Adrenal gland (tissue), 12 donors: ENCODE data around the gene DOCK7. TPM values are rescaled to one million over a fixed set of nuclear protein-coding genes. Genes with fewer than 3 reads are reported as not detected.
"Not testable (repeated sequence)": the region's sequence is repeated elsewhere in the genome, so short reads cannot be mapped to it uniquely, and the experiment has no call there.

Source experiments
- DNase-seq, 7 donors: peaks; one replicate each; pipeline ENCODE4 v3.0.0-alpha.2; 2019 to 2020
- H3K27ac ChIP-seq, 5 donors: fragments of 200-600 bp; sonication (generic) in 4 of 5; 1 replicate in 3 of 5; 2 replicates in 2 of 5; pipeline versions ENCODE4 v1.5.1 to v1.8.0; 2016 to 2020; ENCODE audit warnings: mild to moderate bottlenecking in 1 of 5
- H3K27me3 ChIP-seq: fragments of 200-600 bp; 2 replicates; pipeline ENCODE4 v1.8.0; 2021
- H3K36me3 ChIP-seq, 2 donors: fragments of 200-600 bp; replicated peaks in 1 of 2; 1 replicate in 1 of 2; 2 replicates in 1 of 2; pipeline versions ENCODE4 v1.5.1 to v1.8.0; 2018 to 2022
- H3K4me1 ChIP-seq, 2 donors: fragments of 200-600 bp; replicated peaks in 1 of 2; 1 replicate in 1 of 2; 2 replicates in 1 of 2; pipeline versions ENCODE4 v1.5.1 to v1.8.0; 2018 to 2021
- H3K4me3 ChIP-seq, 4 donors: fragments of 200-600 bp; sonication (generic) in 3 of 4; one replicate each; pipeline ENCODE4 v1.5.1; 2016 to 2018
- H3K9me3 ChIP-seq, 3 donors: fragments of 200-600 bp; sonication (generic) in 1 of 3; replicated peaks in 1 of 3; 1 replicate in 2 of 3; 2 replicates in 1 of 3; pipeline versions ENCODE4 v1.5.1 to v1.8.0; 2016 to 2021
- CTCF ChIP-seq, 6 experiments: fragments of 450-650 bp in 4 of 6; fragments of 200-600 bp in 2 of 6; sonication (generic) in 1 of 6; IDR thresholded peaks; 1 replicate in 5 of 6; 2 replicates in 1 of 6; pipeline versions ENCODE4 v1.5.1 to v1.8.0; 2016 to 2021; ENCODE audit warnings: antibody characterized with exemption in 6 of 6, mild to moderate bottlenecking in 2 of 6, moderate library complexity in 1 of 6
- POLR2A ChIP-seq, 2 donors: fragments of 450-650 bp; IDR thresholded peaks; one replicate each; pipeline ENCODE4 v1.6.1; 2017; ENCODE audit warnings: antibody characterized with exemption in 2 of 2, mild to moderate bottlenecking in 2 of 2, moderate library complexity in 1 of 2
- WGBS, 4 donors: extraction: QIAGEN DNeasy Blood & Tissue Kit in 2 of 4; methylation state at CpG; one replicate each; pipeline versions ENCODE4 v1.1.5 to v1.1.7; 2013 to 2017; 5-methylcytosine and 5-hydroxymethylcytosine counted together
- intact Hi-C, 2 donors: fragments of 100-400 bp; cut with DNase I; formaldehyde crosslinking; loops; one replicate each; pipeline versions ENCODE4 v1.14.1 to v1.15.0; 2022 to 2023
- polyA plus RNA-seq, 3 donors: library from polyadenylated mRNA; stranded (reverse); fragments of 200-250 nt in 2 of 3; fragments of 350-450 nt in 1 of 3; fragmentation: Illumina TruSeq in 1 of 3; extraction: RNeasy Lipid Tissue Mini Kit (QIAGEN cat#74804) in 1 of 3; gene quantifications; one replicate each; pipeline ENCODE4 v1.2.3, GENCODE V29; 2013 to 2014
- total RNA-seq, 9 donors: library from RNA; depleted of rRNA in 4 of 9; stranded (reverse); fragments of >200 nt in 4 of 9; fragments of 120-200 nt in 1 of 9; fragmentation: NEBNext Ultra II Directional in 1 of 9; extraction: Animal tissue kit (Norgen Biotek cat#: 25700) in 1 of 9; gene quantifications; one replicate each; pipeline versions ENCODE4 v1.1.0 to v1.2.4, GENCODE V29; 2013 to 2023
- donor health status: healthy with polysubstance abuse.
- donor health status: Bipolar disorder and iron deficiency.
- donor health status: DM: yes; HTN: yes; CAD: no.
- donor health status: DM: no; HTN: no; CAD: no.
- donor health status: DM: no; HTN: no; CAD: no.
- donor health status: DM: yes; HTN: yes; CAD: no.

Gene DOCK7
- total and polyA plus RNA-seq, 12 donors = 4.7 to 43.0 (median 22.7) TPM

- intact Hi-C loops = no loop called here
- WGBS, 4 donors = 64 to 82% (median 70%) methylated on average over 1 of the region's 1 CpG
These were observed 102.6 kb downstream of the DOCK7 start for GRCh38 chr1:62585469-62586155.

GRCh38 chr1:62573675-62574074 lies 114.5 kb downstream of the DOCK7 start:
- Histone ChIP-seq H3K27me3 (no peaks in the 10 kb centered on the region), H3K9me3 (no peaks in the 10 kb centered on the region), H3K27ac (no peak overlapping the region), H3K36me3 (peaks cover 0 to 4% of the 10 kb centered on the region in 2 donors), H3K4me1 (no peaks in the 10 kb centered on the region), H3K4me3 (no peak overlapping the region)
- DNase-seq = no peak
- intact Hi-C loops = no loop called here
- 48 to 68% (median 57%) methylated on average over 2 of the region's 2 CpGs for WGBS, 4 donors
- TF ChIP-seq POLR2A (IDR thresholded peaks at IDR 0.05) (no peak), CTCF (IDR thresholded peaks at IDR 0.05) (no peak)

More at GRCh38 chr1:62585469-62586155, 102.6 kb downstream of the DOCK7 start:
- Histone ChIP-seq H3K36me3 (no peaks in the 10 kb centered on the region), H3K9me3 (no peaks in the 10 kb centered on the region), H3K27ac (no peak overlapping the region), H3K27me3 (no peaks in the 10 kb centered on the region), H3K4me1 (peaks cover 0 to 9% of the 10 kb centered on the region in 2 donors), H3K4me3 (no peak overlapping the region)
- TF ChIP-seq CTCF (IDR thresholded peaks at IDR 0.05) (no peak), POLR2A (IDR thresholded peaks at IDR 0.05) (no peak)
- DNase-seq = no peak

GRCh38 chr1:62572476-62572875 lies 115.7 kb downstream of the DOCK7 start:
- H3K36me3 ChIP-seq = peaks cover 0 to 3% of the 10 kb centered on the region in 2 donors

GRCh38 chr1:62571517-62571916 lies 116.7 kb downstream of the DOCK7 start:
- H3K36me3 ChIP-seq, H3K27ac ChIP-seq, H3K27me3 ChIP-seq, H3K9me3 ChIP-seq, intact Hi-C loops, DNase-seq, H3K4me1 ChIP-seq, H3K4me3 ChIP-seq: not testable (repeated sequence)
- 95 to 98% (median 97%) methylated on average over 4 of the region's 4 CpGs for WGBS, 4 donors

More at GRCh38 chr1:62572476-62572875, 115.7 kb downstream of the DOCK7 start:
- Histone ChIP-seq H3K4me3 (no peak overlapping the region), H3K27me3 (no peaks in the 10 kb centered on the region), H3K27ac (no peak overlapping the region), H3K4me1 (no peaks in the 10 kb centered on the region), H3K9me3 (no peaks in the 10 kb centered on the region)
- no peak for TF ChIP-seq CTCF (IDR thresholded peaks at IDR 0.05)
- intact Hi-C loops = no loop called here
- no peak for DNase-seq

GRCh38 chr1:62567926-62568325 lies 120.3 kb downstream of the DOCK7 start:
- H3K36me3 ChIP-seq, H3K4me3 ChIP-seq, H3K27ac ChIP-seq, DNase-seq, H3K27me3 ChIP-seq, H3K4me1 ChIP-seq, intact Hi-C loops, H3K9me3 ChIP-seq: not testable (repeated sequence)
- 63 to 80% (median 75%) methylated on average over 1 of the region's 1 CpG for WGBS, 4 donors

- DNase-seq, H3K4me3 ChIP-seq, H3K36me3 ChIP-seq, H3K9me3 ChIP-seq, H3K4me1 ChIP-seq, H3K27me3 ChIP-seq, H3K27ac ChIP-seq, intact Hi-C loops: not testable (repeated sequence)
- 97 to 100% (median 100%) methylated on average over 1 of the region's 1 CpG for WGBS, 4 donors
These were observed 121.0 kb downstream of the DOCK7 start for GRCh38 chr1:62567182-62567581.
